Cardiac fibroblast (primary cell): ENCODE data around the gene FKBP2.

ENCODE experiments used
- DNase-seq, 2 donors: peaks; one replicate each; pipeline versions ENCODE4 v3.0.0 to v3.0.0-alpha.2; 2010; ENCODE audit warnings: low read depth in 2 of 2
- H3K4me3 ChIP-seq, 2 donors: replicated peaks in 1 of 2; 1 replicate in 1 of 2; 2 replicates in 1 of 2; pipeline ENCODE4 v1.5.1; 2011; ENCODE audit warnings: low read depth in 2 of 2, low read length in 2 of 2, mild to moderate bottlenecking in 2 of 2, moderate library complexity in 1 of 2
- CTCF ChIP-seq: IDR thresholded peaks from one replicate; pipeline ENCODE4 v1.5.1; 2011; ENCODE audit warnings: low read depth, mild to moderate bottlenecking, low read length, inconsistent platforms

FKBP2 gene

GRCh38 chr11:64203421-64204079 is 37.3 kb upstream of the FKBP2 start:
- DNase-seq: no peak
- TF ChIP-seq CTCF: no peak
- no peak overlapping the region for H3K4me3 ChIP-seq

GRCh38 chr11:64204080-64204440 is 36.8 kb upstream of the FKBP2 start:
- H3K4me3 ChIP-seq: no peak overlapping the region
- no peak for DNase-seq
- TF ChIP-seq CTCF: no peak

- TF ChIP-seq CTCF: peak; percentile 73
- DNase-seq: peak; percentile 96 to 98
- no peak overlapping the region for H3K4me3 ChIP-seq
These were observed 36.4 kb upstream of the FKBP2 start for GRCh38 chr11:64204464-64204989.

GRCh38 chr11:64206457-64207255 is 34.2 kb upstream of the FKBP2 start, which contains the start of gene FERMT3:
Gene FERMT3 (plus strand): TSS chr11:64206721. CDS start chr11:64207365, 644 bp downstream.
- no peak for TF ChIP-seq CTCF
- H3K4me3 ChIP-seq: peak within 1 kb of the TSS in 1 of 2 donors; percentile 30
- DNase-seq: no peak

- peak; percentile 79 to 90 for DNase-seq
- peak overlapping the region in 1 of 2 donors; percentile 30 for H3K4me3 ChIP-seq
- no peak for TF ChIP-seq CTCF
These were observed 33.4 kb upstream of the FKBP2 start for GRCh38 chr11:64207256-64208085.

- no peak for TF ChIP-seq CTCF
- no peak for DNase-seq
- H3K4me3 ChIP-seq: peak overlapping the region in 1 of 2 donors; percentile 30
These were observed 32.7 kb upstream of the FKBP2 start for GRCh38 chr11:64208086-64208795.
